ENCODE measurements around the gene HIVEP3.

DNA sequence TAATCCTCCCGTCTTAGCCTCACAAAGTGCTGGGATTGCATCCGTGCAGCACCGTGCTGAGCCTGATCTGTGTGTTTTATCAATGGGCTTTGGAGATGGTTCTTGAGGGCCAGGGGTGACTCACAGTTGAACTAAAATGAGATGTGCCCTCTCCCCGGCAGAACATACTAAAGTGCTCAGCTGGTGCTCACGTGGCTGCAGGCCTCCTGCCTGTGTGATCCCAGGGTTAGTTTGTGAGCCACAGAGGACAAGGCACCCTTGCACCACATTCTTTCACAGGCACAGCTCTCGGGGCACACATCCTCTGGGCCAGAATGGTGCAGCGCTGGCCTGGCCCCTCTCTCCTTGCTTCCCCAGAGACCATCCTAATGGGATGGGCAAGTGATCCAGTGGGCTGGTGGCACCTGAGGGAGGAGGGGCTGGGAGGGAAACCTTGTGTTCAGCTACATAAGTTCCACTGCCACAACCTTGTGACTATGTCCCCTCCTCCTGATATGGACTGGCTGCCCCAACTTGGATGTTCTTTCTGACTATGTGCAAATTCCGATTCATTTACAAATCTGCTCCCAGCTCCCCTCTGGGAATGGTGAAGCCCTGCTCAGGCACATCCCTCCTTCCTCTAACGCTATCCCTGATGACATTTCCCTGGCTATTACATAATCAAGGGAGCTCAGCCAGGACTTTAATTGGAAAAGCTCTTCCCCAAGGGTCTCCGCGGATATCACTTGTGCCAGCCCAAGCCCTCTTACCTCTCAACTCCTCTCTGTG, 237.2 kb downstream of the HIVEP3 start:
- no peak for TF ChIP-seq TAF1 (IDR thresholded peaks at IDR 0.05; ENCODE audit: borderline replicate concordance, insufficient read depth, low read length)
- TF ChIP-seq POLR2AphosphoS5 (IDR thresholded peaks at IDR 0.05; ENCODE audit: low read depth, low read length): no peak
